G401 (cell line): Measurements from ENCODE around the gene SPATA33. TPM values are rescaled to one million over a fixed set of nuclear protein-coding genes. Genes with fewer than 3 reads are reported as not detected.

Experiments used
- total RNA-seq: library from RNA; depleted of rRNA; stranded (reverse); fragments of >200 nt; shearing (Covaris generic); gene quantifications from 2 replicates; pipeline ENCODE4 v1.2.3, GENCODE V29; 2014; rRNA removed

SPATA33 gene
- total RNA-seq, 1 experiment from 2014 or later, result 7.3 TPM

Other genes starting within 250 kb of the SPATA33 start
- gene ANKRD11, start 167.3 kb upstream of the SPATA33 start, total RNA-seq, result 42.6 and 55.3 TPM in 2 replicates
- 117 and 125 TPM in 2 replicates for gene SPG7, start 149.4 kb upstream of the SPATA33 start, total RNA-seq
- gene RPL13, start 97.2 kb upstream of the SPATA33 start, total RNA-seq, result 5,258 and 7,265 TPM in 2 replicates
- 5.1 and 17.0 TPM in 2 replicates for gene CPNE7, start 82.1 kb upstream of the SPATA33 start, total RNA-seq
- gene DPEP1, start 44.2 kb upstream of the SPATA33 start, total RNA-seq, result 0.55 TPM in 1 of 2 replicates, not detected in the other
- 198 and 238 TPM in 2 replicates for gene CHMP1A, start 128 bp upstream of the SPATA33 start, total RNA-seq
- 57.2 and 58.8 TPM in 2 replicates for gene CDK10, start 28.9 kb downstream of the SPATA33 start, total RNA-seq
- 94.8 and 114 TPM in 2 replicates for gene SPATA2L, start 43.9 kb downstream of the SPATA33 start, total RNA-seq
- gene VPS9D1, start 63.1 kb downstream of the SPATA33 start, total RNA-seq, result 7.3 and 7.6 TPM in 2 replicates
- gene ZNF276, start 63.7 kb downstream of the SPATA33 start, total RNA-seq, result 7.8 and 19.9 TPM in 2 replicates
- 24.0 and 36.2 TPM in 2 replicates for gene FANCA, start 158.8 kb downstream of the SPATA33 start, total RNA-seq
- 21.7 and 37.2 TPM in 2 replicates for gene SPIRE2, start 170.6 kb downstream of the SPATA33 start, total RNA-seq
- gene TCF25, start 215.8 kb downstream of the SPATA33 start, total RNA-seq, result 132 and 147 TPM in 2 replicates